Jurkat, Clone E6-1 (cell line): ENCODE data around the gene DNAL4. TPM values are rescaled to one million over a fixed set of nuclear protein-coding genes. Genes with fewer than 3 reads are reported as not detected.

Experiments used
- DNase-seq: peaks from one replicate; pipeline ENCODE4 v3.0.0-alpha.2; 2011; ENCODE audit warnings: low read depth, low spot score
- H3K4me3 ChIP-seq: 2 replicates; pipeline ENCODE4 v1.5.1; 2011; ENCODE audit warnings: mild to moderate bottlenecking, low read length, control low read depth, moderate library complexity
- polyA plus RNA-seq: library from polyadenylated mRNA; unstranded; fragments of >200 nt; gene quantifications from one replicate; pipeline ENCODE4 v1.2.1, GENCODE V29; 2012; ENCODE audit warnings: missing spikeins; ENCODE audit not compliant: insufficient read length, insufficient read depth

DNAL4 gene
- polyA plus RNA-seq = 17.1 TPM

- peak; percentile 99 for DNase-seq
- H3K4me3 ChIP-seq = peak within 1 kb of the TSS; percentile 67
Measured at GRCh38 chr22:38793721-38794466, at the start of gene DNAL4. Gene DNAL4 (minus strand): TSS chr22:38794143. CDS start chr22:38782731, 11,412 bp downstream.

- peak; percentile 39 for DNase-seq
- no peak overlapping the region for H3K4me3 ChIP-seq
Measured at GRCh38 chr22:38843201-38843656, 49.3 kb upstream of the DNAL4 start.

- no peak for DNase-seq
- H3K4me3 ChIP-seq = no peak overlapping the region
Measured at GRCh38 chr22:38842512-38843200, 48.7 kb upstream of the DNAL4 start.

- H3K4me3 ChIP-seq = no peak overlapping the region
- no peak for DNase-seq
Measured at GRCh38 chr22:38841635-38842034, 47.7 kb upstream of the DNAL4 start.

GRCh38 chr22:38841211-38841610 is 47.3 kb upstream of the DNAL4 start:
- no peak for DNase-seq
- H3K4me3 ChIP-seq = no peak overlapping the region

GRCh38 chr22:38840129-38840528 is 46.2 kb upstream of the DNAL4 start:
- DNase-seq = no peak

GRCh38 chr22:38839686-38840085 is 45.7 kb upstream of the DNAL4 start:
- no peak for DNase-seq
- H3K4me3 ChIP-seq = no peak overlapping the region

More at GRCh38 chr22:38840129-38840528, 46.2 kb upstream of the DNAL4 start:
- no peak overlapping the region for H3K4me3 ChIP-seq

GRCh38 chr22:38837414-38837928 is 43.5 kb upstream of the DNAL4 start:
- DNase-seq = no peak
- no peak overlapping the region for H3K4me3 ChIP-seq

- no peak for DNase-seq
- no peak overlapping the region for H3K4me3 ChIP-seq
Measured at GRCh38 chr22:38835888-38836301, 42.0 kb upstream of the DNAL4 start.

- DNase-seq = no peak
- H3K4me3 ChIP-seq = no peak overlapping the region
Measured at GRCh38 chr22:38834991-38835390, 41.0 kb upstream of the DNAL4 start.

- H3K4me3 ChIP-seq = no peak overlapping the region
- no peak for DNase-seq
Measured at GRCh38 chr22:38834215-38834953, 40.4 kb upstream of the DNAL4 start.

GRCh38 chr22:38833061-38833460 is 39.1 kb upstream of the DNAL4 start:
- no peak overlapping the region for H3K4me3 ChIP-seq
- no peak for DNase-seq

- DNase-seq = no peak
- no peak overlapping the region for H3K4me3 ChIP-seq
Measured at GRCh38 chr22:38832005-38832978, 38.3 kb upstream of the DNAL4 start.

- no peak overlapping the region for H3K4me3 ChIP-seq
Measured at GRCh38 chr22:38831166-38831945, 37.4 kb upstream of the DNAL4 start.

GRCh38 chr22:38830845-38831108 is 36.8 kb upstream of the DNAL4 start:
- H3K4me3 ChIP-seq = no peak overlapping the region

More at GRCh38 chr22:38831166-38831945, 37.4 kb upstream of the DNAL4 start:
- no peak for DNase-seq

GRCh38 chr22:38830026-38830844 is 36.3 kb upstream of the DNAL4 start:
- no peak for DNase-seq
- no peak overlapping the region for H3K4me3 ChIP-seq

More at GRCh38 chr22:38830845-38831108, 36.8 kb upstream of the DNAL4 start:
- DNase-seq = no peak

- no peak for DNase-seq
- no peak overlapping the region for H3K4me3 ChIP-seq
Measured at GRCh38 chr22:38829485-38829884, 35.5 kb upstream of the DNAL4 start.
